ENCODE data around the gene EYS. TPM values are rescaled to one million over a fixed set of nuclear protein-coding genes. Genes with fewer than 3 reads are reported as not detected.

Gene EYS
- total RNA-seq, 1 donor from 2014 or later, result 0.06 TPM

GRCh38 chr6:64146094-64146493, 1560.9 kb downstream of the EYS start:
- H3K4me3 ChIP-seq (ENCODE audit: low read depth, low read length), result no peak overlapping the region
- no peak for TF ChIP-seq CTCF (conservative IDR thresholded peaks at IDR 0.05; ENCODE audit: low read depth, low read length)
- DNase-seq (ENCODE audit: low read depth), result no peak

- DNase-seq (ENCODE audit: low read depth), result no peak
- H3K4me3 ChIP-seq (ENCODE audit: low read depth, low read length), result no peak overlapping the region
- no peak for TF ChIP-seq CTCF (conservative IDR thresholded peaks at IDR 0.05; ENCODE audit: low read depth, low read length)
Observed at GRCh38 chr6:64145658-64146057, 1561.4 kb downstream of the EYS start.

- no peak overlapping the region for H3K4me3 ChIP-seq (ENCODE audit: low read depth, low read length)
- no peak for DNase-seq (ENCODE audit: low read depth)
- TF ChIP-seq CTCF (conservative IDR thresholded peaks at IDR 0.05; ENCODE audit: low read depth, low read length), result no peak
Observed at GRCh38 chr6:64143101-64143500, 1563.9 kb downstream of the EYS start.

- TF ChIP-seq CTCF (conservative IDR thresholded peaks at IDR 0.05; ENCODE audit: low read depth, low read length), result no peak
- H3K4me3 ChIP-seq (ENCODE audit: low read depth, low read length), result no peak overlapping the region
- no peak for DNase-seq (ENCODE audit: low read depth)
Observed at GRCh38 chr6:64141680-64142079, 1565.3 kb downstream of the EYS start.

GRCh38 chr6:64128301-64129024, 1578.6 kb downstream of the EYS start:
- TF ChIP-seq CTCF (conservative IDR thresholded peaks at IDR 0.05; ENCODE audit: low read depth, low read length), result no peak
- DNase-seq (ENCODE audit: low read depth), result no peak
- H3K4me3 ChIP-seq (ENCODE audit: low read depth, low read length), result no peak overlapping the region

- no peak overlapping the region for H3K4me3 ChIP-seq (ENCODE audit: low read depth, low read length)
- no peak for DNase-seq (ENCODE audit: low read depth)
- no peak for TF ChIP-seq CTCF (conservative IDR thresholded peaks at IDR 0.05; ENCODE audit: low read depth, low read length)
Observed at GRCh38 chr6:64123761-64124633, 1583.0 kb downstream of the EYS start.

Measured in epithelial cell of proximal tubule (primary cell).